ENCODE measurements around the gene PTGFR.

PTGFR gene, protein sequence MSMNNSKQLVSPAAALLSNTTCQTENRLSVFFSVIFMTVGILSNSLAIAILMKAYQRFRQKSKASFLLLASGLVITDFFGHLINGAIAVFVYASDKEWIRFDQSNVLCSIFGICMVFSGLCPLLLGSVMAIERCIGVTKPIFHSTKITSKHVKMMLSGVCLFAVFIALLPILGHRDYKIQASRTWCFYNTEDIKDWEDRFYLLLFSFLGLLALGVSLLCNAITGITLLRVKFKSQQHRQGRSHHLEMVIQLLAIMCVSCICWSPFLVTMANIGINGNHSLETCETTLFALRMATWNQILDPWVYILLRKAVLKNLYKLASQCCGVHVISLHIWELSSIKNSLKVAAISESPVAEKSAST

DNA sequence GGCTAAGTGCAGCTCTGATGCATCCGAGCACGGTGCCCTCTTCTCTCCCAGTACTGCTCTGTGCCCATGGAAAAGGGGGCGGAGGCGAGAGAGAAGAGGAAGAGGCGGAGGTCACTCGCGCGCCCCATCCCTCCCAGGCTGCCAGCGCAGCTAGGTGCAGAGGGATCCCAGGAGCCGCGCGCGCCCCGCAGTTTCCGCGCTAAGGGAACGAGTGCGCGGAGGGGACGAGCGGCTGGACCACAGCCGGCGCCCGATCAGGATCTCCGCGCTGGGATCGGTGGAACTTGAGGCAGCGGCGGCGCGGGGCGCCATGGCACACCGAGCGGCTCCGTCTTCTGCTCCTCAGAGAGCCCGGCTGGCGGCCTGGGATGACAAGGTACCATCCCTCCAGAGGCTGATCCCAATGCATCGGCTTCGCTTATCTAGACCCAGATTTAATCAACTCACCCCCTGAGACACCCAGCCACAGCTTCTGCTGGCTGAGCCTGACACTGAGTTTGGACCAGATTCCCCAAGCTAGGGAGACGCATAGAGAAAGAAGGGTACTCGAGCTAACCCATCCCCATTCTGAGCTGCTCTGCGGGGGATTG lies at the start of gene PTGFR:
Gene PTGFR (plus strand): TSS at position 114 of the 590 bp plus-strand sequence. CDS start 1,770 bp downstream, outside the sequence.
- DNase-seq = no peak

DNA sequence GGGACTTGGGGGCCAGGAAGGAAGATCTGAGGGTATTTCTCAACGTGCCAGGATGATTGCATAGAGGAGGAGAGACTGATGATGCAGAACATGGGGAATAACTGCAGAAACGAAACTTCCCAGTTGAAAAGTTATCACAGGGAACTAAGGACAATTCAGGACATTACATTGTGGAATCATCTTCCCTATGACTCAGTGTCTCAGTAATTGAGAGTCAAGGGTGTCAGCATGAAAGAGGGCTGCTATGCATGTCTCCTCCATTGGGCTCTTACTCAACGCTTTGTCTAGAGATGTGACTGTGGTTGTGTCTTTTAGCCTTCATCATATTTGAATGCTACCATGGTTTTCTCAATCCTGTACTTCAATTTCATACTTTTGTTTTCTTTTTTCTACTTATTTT lies 48.9 kb upstream of the PTGFR start:
- no peak for DNase-seq

DNA sequence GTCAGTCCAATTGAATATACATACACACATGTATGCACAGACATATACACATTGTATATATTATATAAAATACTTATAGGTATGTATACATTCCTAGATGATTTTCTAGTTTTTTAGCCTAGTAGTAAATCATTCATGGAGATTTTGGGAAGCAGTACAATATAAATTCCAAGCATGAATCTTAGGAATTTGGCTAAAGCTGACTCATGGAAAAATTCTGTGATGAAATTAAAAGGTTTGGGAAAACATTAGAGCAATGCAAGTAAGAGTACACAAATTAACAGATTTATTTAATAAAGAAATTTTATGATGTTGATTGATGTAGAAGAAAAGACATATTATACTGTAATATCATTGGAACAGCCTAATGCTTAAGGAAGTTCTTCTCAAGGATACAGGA lies 43.7 kb upstream of the PTGFR start:
- DNase-seq = no peak

DNA sequence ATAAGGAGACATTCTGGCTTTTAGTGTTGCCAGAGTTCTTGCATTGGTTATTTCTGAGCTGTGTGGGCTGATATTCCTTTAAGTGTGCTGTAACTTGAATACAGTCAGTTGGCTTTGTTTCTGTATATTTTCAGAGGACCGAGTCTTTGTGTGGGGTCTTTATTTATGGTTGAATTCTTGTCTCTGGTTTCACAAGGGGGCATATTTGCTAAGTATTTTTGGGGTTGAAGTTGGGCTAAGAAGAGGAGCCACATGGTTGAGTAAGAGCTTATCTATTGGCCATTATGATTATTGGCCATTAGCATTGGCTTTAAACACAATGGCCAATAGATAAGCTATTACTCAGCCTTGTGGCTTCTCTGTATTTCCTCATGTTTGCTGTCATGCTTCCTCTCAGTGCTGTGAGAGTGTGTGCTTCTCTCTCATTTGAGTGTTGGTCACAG lies 26.3 kb upstream of the PTGFR start:
- no peak for DNase-seq

DNA sequence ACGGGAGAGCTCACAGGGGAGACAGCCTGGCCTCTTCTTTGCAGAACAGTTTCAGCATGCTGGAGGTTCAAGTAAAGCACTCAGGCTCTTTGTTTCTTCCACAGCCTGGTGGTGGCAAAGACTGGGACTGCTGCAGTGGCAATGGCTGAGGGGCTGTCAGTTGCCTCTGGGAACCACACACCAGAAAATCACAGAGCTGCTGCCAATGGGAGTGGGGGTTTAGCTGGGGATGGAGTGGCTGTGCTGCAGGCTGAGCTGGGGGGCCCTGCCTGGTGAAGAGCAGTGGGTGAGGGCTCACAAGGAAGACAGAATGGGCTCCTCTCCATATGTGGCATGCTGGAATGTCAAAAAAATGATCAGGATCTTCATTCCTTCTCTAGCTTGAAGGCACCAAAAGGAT lies 25.6 kb upstream of the PTGFR start:
- DNase-seq = no peak

DNA sequence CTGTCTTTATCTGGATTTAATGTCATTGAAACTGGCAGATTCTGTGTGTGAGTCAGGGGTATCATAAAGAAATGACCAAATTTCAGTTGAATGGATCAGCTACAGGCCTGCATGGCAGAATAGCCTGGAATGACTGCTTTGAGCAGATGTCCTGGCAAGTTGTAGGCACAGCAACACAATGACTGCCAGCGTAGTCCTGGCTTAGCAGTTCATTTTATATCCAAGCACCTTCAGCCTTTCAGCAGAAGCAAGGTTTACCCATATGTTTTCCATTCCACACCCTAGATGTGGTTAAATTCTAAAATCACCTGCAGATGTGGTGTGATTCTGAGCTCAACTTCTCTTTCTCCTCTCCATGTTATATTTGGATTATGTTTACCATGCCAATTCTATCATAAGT lies 22.3 kb upstream of the PTGFR start:
- no peak for DNase-seq

DNA sequence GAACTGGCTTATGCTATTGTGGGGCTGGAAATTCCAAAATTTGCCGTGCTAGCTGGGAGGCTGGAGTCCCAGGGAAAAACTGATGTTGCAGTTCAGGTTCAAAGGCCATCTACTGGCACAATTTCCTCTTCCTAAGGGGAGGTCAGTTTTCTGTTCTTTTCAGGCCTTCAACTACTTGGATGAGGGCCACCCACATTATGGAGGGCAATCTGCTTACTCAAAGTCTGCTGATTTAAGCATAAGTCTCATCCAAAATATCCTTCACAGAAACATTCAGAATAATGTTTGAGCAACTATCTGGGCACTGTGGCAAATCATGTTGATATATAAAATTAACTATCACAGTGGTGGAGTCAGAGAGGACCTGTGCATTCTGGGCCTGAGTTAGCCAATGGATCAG lies 21.2 kb upstream of the PTGFR start:
- DNase-seq = no peak

DNA sequence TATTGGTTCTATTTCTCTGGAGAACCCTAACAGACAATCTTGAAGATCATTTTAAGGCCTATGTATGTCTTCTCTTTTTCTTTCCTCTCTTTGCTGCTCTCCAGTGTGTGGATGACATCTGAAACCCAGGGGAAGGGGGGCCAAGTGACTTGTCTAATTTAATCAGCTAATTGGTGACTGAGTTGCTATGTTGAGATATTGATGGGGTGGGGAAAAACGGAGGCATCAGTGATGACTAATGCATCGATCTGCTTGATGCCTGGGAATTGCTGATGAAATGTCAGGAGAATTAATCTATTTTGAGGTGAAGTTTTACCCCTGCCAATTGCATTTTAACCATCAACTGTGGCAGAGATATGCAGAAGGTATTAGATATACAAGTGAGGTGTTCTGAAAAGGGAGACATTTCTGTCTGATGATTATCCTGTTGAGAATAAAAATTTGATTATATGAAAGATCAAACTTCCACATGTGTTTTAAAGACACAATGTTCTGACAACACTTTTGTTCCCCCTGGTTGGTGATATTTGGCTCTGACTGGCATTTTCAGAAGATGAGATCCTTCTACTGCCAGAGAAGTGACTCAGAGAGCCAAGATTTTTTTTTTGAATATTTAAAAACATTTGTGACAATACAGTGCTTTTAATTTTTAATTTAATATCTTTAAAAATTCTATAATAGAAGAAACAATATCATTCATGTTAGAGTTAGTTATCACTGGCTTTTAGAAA lies 18.7 kb upstream of the PTGFR start:
- no peak for DNase-seq

DNA sequence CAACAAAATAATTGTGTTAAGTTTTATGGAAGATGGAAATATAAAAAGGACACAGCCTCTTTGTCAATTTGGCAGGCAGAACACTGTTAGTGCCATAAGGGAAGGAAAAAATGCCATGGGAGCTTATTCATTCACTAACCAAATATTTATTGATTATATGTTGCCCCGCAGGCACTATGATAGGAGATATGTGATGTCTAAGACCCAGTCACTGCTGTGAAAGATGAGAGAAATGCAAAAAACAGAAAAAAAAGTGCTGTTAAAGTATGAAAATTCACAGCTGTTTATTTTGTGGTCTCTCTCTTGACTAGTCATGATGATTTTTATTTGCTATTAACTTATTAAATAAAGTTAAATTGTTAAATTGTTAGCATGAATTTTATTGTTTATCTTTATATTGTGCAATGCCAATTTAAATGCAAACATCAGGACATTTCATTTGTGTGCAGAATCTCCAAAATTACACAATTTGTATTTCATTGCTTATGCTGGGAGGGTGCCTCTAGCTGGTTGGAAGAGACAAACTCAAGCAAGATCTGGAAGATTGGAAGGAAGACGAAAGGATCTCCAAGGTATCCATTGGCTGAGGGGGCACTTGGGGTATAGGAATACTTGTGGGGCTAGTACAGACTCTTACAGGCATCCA lies 17.8 kb upstream of the PTGFR start:
- no peak for DNase-seq

DNA sequence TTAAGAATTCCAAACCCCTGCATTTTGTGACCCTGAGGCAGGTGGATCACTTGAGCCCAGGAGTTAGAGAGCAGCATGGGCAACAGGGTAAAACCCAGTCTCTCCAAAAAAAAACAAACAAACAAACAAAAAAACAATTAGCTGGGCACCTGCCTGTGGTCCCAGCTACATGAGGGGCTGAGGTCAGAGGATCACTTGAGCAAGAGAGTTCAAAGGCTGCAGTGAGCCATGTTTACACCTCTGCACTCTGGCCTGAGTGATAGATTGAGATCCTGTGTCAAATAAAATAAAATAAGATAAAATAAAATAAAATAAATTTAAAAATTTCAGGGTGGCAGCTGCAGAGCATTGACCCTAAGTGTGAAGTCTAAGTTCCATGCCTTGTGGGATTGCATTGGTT lies 16.7 kb upstream of the PTGFR start:
- no peak for DNase-seq

DNA sequence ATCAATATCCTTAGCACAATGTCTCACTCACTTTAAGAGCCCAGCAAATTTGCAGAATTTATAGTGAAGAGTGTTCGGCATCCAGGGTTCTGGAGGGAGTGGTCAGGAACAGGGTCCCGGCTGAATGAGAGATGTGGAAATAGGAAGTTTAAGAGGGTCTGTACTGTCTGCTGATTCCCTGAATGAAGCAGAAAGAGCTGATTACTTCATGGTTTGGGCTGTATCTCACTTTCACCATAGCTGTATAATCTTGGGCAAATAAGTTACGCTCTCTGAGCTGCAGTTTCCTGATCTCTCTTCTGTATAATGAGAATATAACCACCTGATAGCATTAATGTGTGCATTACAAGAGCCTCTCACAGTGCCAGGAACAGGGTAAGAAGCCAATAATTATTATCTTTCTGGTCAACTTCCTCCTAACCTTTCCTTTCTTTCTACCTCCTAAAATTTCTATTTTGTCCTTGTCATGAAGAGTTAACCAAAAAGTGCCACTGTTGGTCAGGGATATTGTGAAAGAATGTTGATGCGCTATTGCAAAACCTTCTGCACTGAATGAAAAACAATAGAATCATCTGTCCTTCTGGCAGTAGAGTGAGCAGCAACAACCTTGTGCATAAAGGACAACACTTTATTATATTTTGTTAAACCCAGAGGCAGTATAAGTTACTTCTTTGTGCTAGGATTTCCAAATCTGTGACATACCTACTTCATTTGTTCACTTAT lies 14.7 kb upstream of the PTGFR start:
- DNase-seq = no peak

DNA sequence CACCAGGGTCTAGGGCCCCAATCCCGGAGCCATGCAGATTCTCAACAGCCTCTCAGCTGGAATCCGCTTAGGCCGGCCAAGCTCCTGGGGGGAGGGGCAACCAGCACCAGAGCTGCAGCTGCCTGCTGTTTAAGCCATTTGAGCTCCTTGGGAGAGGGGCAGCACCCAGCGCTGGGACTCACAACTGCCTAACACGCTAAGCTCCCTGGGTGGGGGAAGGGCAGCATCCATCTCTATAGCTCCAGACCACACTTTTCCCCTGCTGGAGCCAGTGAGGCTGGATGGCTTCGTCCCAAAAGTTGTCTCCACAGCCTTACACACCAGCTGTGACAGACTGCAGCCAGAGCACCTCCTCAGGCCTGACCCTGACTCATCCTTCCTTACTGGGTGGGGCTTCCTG lies 6.9 kb upstream of the PTGFR start:
- DNase-seq = no peak

DNA sequence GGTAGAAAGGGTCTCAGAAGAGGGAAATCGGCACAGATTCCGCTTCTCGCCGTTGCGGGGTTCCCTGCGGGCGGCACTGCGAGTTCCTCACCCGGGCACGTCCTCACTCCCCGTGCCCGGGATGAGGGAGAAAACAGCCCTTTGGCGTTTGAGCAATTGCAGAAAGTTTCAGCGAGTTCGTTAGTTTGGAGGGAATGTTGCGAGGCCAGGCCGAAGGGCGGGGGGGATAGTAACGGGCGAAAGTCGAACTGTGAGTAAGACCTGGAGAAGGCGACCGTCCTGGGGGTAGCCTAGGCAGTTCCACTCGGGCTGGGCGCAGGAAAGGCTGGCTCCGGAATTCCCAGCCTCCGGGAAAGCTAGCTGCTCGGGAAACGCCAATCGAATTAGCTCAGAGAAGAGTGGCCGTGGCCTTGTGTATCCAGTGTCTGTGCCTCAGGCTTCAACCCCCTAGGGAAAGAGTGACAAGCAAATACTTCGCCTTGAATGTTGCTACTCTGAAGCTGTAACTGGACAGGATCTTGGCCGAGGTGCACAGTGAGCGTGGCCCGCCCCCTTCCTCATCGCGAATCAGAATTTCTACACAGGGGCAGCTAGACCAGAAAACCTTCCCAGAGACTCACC lies 787 bp downstream of the PTGFR start:
- no peak for DNase-seq

DNA sequence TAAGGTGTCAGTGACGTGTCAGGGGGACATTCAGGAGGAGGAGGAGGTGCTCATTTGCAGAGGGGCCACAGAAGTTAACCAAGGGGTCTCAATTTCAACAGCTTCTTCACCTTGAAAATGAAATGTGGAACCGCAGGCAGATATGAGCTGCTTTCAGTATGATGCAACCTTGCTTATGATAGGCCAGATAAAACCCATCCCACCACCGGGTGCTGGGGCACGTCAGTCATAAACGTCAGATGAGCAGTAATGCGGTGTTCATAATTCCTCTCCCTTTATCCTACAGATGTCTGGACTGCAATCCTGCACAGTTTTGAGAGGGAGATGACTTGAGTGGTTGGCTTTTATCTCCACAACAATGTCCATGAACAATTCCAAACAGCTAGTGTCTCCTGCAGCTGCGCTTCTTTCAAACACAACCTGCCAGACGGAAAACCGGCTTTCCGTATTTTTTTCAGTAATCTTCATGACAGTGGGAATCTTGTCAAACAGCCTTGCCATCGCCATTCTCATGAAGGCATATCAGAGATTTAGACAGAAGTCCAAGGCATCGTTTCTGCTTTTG lies 1.7 kb downstream of the PTGFR start:
- DNase-seq = no peak

DNA sequence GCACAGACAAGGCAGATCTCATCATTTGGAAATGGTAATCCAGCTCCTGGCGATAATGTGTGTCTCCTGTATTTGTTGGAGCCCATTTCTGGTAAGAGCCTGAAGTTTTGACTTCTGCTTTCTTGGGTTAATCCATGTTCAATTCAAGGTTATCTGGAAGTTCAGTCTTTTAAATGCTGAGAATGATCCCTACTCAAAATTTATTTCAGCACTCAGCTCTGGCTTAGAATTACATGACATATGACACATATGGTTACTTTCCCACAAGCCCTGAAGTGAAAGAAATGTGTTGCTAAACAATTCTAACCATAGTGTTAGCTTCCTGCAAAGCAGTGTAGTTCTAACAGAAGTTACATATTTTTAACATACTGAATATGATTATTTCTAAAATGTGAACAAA lies 2.7 kb downstream of the PTGFR start:
- DNase-seq = no peak

DNA sequence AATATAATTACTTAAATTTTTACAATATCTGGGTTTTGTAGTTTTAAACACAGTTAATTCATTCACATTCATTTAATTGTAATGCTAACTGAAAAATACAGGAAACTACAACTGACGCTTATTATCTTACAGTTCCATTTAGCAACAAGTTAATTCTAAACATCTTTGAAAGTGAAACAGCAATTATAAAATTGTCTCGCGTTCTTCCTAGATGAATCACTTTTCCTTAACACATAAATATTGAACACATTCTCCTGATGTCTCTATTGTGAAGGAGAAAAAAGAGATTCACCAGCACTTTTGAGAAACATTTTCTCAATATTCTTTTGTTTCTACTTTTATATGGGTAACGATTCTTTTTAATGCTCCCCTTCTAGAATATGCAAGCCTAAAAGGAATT lies 6.4 kb downstream of the PTGFR start:
- no peak for DNase-seq

DNA sequence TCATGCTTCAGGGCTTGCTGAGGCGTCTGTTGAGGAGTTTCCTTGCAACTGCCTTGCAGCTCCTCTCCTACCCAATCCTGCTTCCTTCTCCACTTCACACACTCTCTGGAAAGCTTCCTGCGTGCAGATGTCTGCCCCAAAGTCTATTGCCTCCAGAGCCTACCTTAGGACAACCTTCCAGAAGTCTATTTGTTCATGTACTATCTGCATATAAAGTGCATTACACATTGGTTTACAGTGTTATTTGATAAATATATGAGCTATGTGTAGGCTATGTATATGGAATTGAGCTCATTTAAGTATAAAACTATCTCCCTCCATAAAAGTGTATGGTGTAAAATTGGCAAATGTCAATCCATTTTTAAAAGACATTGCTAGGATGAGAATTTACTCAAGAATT lies 9.8 kb downstream of the PTGFR start:
- DNase-seq = no peak

DNA sequence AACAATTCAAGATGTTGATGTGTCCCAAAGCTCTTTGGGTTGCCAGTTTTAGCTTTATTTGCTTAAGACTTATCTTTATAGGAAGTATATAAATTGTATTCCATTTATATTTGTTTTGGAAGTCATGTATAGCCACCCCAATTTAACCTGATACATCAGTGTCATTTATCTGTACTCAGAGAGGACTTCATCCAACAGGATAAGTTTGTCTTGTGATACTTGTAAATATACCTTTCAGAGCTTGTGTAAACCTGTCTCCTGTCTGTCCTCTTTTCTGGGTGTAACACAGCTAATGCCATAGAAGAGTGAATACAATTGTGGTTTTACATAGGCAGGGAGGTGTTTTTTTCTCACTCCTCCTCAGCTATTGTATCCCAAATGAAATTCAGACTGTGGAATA lies 10.4 kb downstream of the PTGFR start:
- DNase-seq = no peak

DNA sequence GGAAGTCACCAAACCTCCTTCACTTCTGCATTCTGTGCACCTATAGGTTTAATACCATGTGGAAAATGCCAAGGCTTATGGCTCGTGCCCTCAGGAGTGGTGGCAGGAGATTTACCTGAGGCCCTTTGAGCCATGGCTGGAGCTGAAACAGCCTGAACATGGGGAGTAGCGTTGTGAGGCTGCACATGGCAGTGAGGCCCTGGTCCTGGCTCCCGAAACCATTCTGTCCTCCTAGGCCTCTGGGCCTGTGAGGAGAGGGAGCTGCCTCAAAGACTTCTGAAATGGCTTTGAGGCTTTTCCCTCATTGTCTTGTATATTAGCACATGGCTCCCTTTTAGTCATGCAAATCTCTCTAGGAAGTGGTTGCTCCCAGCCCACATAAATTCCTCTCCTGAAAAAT lies 20.6 kb downstream of the PTGFR start:
- DNase-seq = no peak

DNA sequence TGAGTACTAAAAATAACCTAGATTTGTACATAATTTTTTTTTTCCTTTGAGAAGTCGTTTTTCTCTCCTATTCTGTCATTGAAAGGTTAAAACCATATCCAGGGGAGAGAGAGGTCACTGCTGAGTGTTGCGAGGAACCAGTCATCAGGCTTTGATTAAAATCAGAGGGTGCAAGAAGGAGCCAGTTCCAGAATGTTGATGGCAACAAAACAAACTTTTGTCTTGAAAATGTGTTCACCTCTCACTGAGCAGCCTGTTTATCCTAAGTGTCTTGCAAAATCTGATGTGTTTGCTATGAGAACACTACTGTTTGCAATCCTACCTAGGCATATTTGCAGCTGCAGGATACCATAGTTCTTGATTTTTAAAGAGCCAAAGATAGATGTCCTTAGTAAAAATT lies 25.9 kb downstream of the PTGFR start:
- DNase-seq = no peak

DNA sequence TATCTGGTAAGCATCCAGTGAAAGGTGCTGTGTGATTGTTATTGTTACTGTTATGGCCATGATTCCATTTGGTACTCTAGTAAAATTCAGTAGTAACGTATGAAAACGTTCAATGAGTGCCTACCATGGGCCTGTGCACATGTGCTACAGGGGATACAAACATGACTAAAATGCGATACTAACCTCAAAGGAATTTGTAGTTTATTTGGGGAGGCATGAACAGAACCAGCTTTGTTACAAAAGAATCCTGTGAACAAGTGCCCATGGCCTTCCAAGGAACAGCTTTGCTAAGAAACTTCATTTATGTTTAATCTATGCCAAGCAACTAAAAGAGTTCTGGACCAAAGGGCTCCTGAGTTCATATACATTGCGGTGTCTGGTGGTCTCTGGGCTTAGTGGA lies 28.7 kb downstream of the PTGFR start:
- DNase-seq = no peak

DNA sequence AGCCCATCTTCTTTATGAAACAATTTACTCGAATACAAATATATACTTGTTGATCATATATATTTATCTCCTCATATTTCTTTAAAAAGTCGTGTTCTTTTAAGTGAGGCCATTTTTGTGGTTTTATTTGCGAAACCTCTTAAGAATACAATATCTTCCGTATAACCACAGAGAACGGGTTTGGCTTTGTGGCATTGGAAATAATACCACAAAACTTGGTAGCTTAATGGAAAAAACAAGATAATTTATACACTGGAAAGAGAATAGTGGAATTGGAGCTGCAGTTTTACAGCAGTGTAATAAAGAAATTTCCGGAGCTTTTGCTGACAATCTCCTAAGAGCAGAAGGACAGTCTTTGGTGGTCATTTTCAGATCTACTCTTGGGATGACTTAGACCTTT lies 29.4 kb downstream of the PTGFR start:
- DNase-seq = no peak
